ENCODE data around the gene NR1H2. TPM values are rescaled to one million over a fixed set of nuclear protein-coding genes. Genes with fewer than 3 reads are reported as not detected.

Gene NR1H2
- 66.2 and 79.9 TPM in 2 replicates for total RNA-seq

DNA sequence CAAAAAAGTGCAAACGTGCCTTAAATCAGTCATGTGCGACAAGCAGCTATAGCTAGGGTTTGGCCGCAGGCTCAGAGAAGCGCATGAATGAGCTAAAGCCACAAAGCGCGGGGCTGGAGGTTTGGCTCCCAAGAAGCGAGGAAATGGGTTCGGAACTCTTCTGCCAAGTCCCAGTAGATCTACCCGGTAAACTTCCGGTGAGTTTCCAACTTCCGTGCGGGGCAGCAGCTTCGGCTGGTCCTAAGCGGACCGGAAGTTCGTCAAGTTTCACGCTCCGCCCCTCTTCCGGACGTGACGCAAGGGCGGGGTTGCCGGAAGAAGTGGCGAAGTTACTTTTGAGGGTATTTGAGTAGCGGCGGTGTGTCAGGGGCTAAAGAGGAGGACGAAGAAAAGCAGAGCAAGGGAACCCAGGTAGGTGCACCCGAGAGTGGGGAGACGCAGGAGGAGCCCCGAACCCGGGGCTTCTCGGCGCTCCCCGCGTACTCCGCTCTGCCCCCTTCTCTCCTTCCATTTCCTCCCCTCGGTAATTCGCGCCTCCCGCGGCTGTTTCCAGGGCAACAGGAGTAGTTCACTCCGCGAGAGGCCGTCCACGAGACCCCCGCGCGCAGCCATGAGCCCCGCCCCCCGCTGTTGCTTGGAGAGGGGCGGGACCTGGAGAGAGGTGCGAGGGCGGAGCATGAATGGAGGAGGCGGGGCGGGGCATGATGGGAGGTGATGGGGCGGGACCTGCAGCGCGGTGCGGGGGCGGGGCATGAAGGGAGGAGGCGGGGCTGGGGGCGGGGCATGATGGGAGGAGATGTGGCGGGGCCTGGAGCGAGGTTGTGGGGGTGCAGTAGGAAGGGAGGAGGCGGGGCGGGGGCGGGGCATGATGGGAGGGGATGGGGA is at the start of gene NR1H2:
NR1H2 (plus strand) TSS at position 292 of the 885 bp plus-strand sequence. CDS start 1,149 bp downstream, outside the sequence.

GRCh38 chr19:50329146-50329925 is 46.9 kb upstream of the NR1H2 start, which contains the start of gene KCNC3:
KCNC3 (minus strand) TSS chr19:50329377; CDS start chr19:50329082, 295 bp downstream.

GRCh38 chr19:50365434-50366306 is 10.6 kb upstream of the NR1H2 start, which contains the start of gene NAPSA:
NAPSA (minus strand) TSS chr19:50365639; CDS start chr19:50365621, 18 bp downstream.

GRCh38 chr19:50383852-50384684 is 7.8 kb downstream of the NR1H2 start, which contains the start of gene POLD1:
POLD1 (plus strand) TSS chr19:50384347; CDS start chr19:50398852, 14,505 bp downstream.

GRCh38 chr19:50418176-50419021 is 42.1 kb downstream of the NR1H2 start, which contains the start of gene SPIB:
SPIB (plus strand) TSS chr19:50418938; CDS start chr19:50418963, 25 bp downstream.

DNA sequence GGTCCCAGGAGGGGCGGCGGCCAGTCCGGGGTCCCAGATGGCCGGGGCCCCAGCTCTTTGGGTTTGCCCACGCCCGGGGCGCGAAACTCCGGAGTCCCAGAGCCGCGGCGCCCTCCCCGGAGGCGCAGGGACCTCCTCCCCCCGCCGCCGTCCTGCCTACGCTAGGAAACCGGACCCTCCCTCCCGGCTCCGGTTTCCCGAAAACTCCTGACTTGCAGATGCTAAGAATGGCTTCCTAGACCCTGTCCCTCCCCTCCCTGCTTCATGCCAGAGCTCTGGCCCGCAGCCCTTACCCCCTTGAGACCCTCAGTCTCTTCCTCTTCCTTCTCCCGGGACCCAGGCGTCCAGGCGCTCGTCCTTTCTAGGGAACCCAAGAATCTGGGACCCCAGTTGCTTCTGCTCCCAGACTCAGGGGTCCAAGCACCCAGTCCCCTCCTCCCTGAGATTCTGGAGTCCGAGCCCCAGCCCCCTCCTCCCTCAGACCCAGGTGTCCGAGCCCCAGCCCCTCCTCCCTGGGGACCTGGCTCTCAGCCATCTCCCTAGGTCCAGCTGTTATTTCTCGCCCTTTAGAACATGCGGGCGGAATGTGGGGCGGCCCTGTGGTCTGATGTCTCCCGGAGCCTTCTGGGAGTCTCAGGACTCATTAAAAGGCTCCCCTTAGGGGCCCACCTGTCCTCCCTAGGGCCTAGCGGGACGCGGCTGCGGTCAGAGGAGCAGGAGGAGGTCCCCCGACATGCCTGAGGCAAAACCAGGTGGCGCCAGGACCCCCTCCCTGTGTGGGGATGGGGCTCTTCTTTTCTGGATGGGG is 56.2 kb downstream of the NR1H2 start, which contains the start of gene MYBPC2:
MYBPC2 (plus strand) TSS at position 672 of the 808 bp plus-strand sequence; CDS start at position 734, 62 bp downstream.

Other genes starting within 250 kb of the NR1H2 start
- gene IZUMO2, start 213.2 kb upstream of the NR1H2 start, total RNA-seq, result not detected in 2 replicates
- under 0.01 TPM in 1 of 2 replicates, not detected in the other for gene MYH14, start 172.8 kb upstream of the NR1H2 start, total RNA-seq
- under 0.01 and 0.14 TPM in 2 replicates for gene KCNC3, start 47.1 kb upstream of the NR1H2 start, total RNA-seq
- 0.30 and 0.32 TPM in 2 replicates for gene NAPSA, start 10.8 kb upstream of the NR1H2 start, total RNA-seq
- 13.7 and 30.5 TPM in 2 replicates for gene POLD1, start 7.9 kb downstream of the NR1H2 start, total RNA-seq
- not detected in 2 replicates for gene SPIB, start 42.5 kb downstream of the NR1H2 start, total RNA-seq
- gene MYBPC2, start 56.4 kb downstream of the NR1H2 start, total RNA-seq, result not detected in 2 replicates
- gene EMC10, start 100.0 kb downstream of the NR1H2 start, total RNA-seq, result 76.0 and 78.1 TPM in 2 replicates
- 0.30 TPM in 1 of 2 replicates, not detected in the other for gene GARIN5A, start 100.4 kb downstream of the NR1H2 start, total RNA-seq
- gene JOSD2, start 134.7 kb downstream of the NR1H2 start, total RNA-seq, result 18.6 and 27.0 TPM in 2 replicates
- gene ASPDH, start 137.5 kb downstream of the NR1H2 start, total RNA-seq, result not detected in 2 replicates
- gene LRRC4B, start 192.0 kb downstream of the NR1H2 start, total RNA-seq, result 0.18 and 0.30 TPM in 2 replicates